Sigmoid colon (tissue), 3 donors: ENCODE results near the gene RASSF1.

Experiments used
- CTCF ChIP-seq, 4 experiments: fragments of 450-650 bp in 3 of 4; fragments of 200-600 bp in 1 of 4; IDR thresholded peaks; one replicate each; pipeline ENCODE4 v1.5.1; 2016 to 2019; ENCODE audit warnings: antibody characterized with exemption in 4 of 4, mild to moderate bottlenecking in 3 of 4, moderate library complexity in 2 of 4
- POLR2A ChIP-seq, 2 donors: fragments of 450-650 bp; IDR thresholded peaks; one replicate each; pipeline ENCODE4 v1.6.1; 2016; ENCODE audit warnings: antibody characterized with exemption in 2 of 2, mild to moderate bottlenecking in 2 of 2, moderate library complexity in 2 of 2

GRCh38 chr3:50323092-50323600, 17.5 kb downstream of the RASSF1 start:
- TF ChIP-seq POLR2A (IDR thresholded peaks at IDR 0.05) (no peak), CTCF (IDR thresholded peaks at IDR 0.05) (no peak)
